Right ventricle myocardium inferior (tissue), 1 donor: ENCODE data around the gene MED25. TPM values are rescaled to one million over a fixed set of nuclear protein-coding genes. Genes with fewer than 3 reads are reported as not detected.
"Not testable (repeated sequence)": the region's sequence is repeated elsewhere in the genome, so short reads cannot be mapped to it uniquely, and the experiment has no call there.

ENCODE experiments used
- ATAC-seq: fragments of 200-7000 bp; cut with Tn5 transposase; one replicate; pipeline ENCODE4 v1.9.1; 2020; ENCODE audit warnings: mild to moderate bottlenecking, moderate library complexity
- DNase-seq: peaks from one replicate; pipeline ENCODE4 v3.0.0; 2021; ENCODE audit errors: missing footprints
- intact Hi-C: fragments of 100-400 bp; cut with DNase I; formaldehyde crosslinking; loops from one replicate; pipeline ENCODE4 v1.11.0; 2022
- total RNA-seq: library from RNA; stranded (reverse); fragmentation: NEBNext Ultra II Directional; extraction: Animal tissue kit (Norgen Biotek cat#: 25700); gene quantifications from one replicate; pipeline ENCODE4 v1.2.1, GENCODE V29; 2021
- donor health status: DM: no; HTN: yes; CAD: no; lungs with severe emphysema.

The MED25 gene
- total RNA-seq, 1 donor from 2014 or later: 70.4 TPM

DNA sequence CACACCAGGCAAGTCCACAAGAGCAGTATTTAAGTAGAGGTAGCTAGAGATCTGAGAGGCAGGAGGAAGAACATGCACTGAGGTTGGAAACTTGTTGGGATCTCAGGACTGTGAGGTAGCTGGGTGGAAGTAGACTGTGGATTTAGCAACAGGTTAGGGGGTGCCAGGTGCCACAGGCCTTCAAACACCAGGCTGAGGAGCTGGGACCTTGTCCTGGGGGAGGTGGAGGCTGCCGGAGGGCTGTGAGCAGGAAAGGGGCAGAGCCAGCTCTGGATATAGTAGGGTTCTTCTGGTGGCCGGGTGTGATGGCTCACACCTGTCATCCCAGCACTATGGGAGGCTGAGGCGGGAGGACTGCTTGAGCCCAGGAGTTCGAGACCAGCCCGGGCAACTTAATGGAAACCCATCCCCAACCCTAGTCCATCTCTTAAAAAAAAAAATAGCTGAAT lies 8.1 kb upstream of the MED25 start:
- DNase-seq (no peak), ATAC-seq (no peak)
- intact Hi-C loops: no loop called here

DNA sequence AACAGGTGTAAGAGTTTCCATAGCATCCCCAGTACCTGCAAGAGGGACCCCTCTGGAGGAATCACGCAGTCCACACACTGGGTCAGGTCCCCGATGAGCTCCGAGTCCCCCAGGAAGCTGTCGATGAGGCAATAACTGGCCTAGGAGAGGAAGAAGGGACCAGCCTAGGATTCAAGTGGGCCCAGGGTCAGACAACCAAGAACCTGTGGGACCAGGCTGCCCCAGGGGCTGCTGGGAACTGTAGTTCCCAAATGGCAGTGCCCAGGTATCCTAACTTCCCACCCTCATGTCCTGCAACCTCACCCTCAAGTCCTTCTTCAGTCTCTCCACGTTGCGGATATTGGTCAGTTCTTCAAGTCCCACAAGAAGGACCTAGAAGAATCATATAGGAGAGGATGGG lies 6.8 kb upstream of the MED25 start:
- DNase-seq: peak; percentile 14
- intact Hi-C loops: no loop called here
- ATAC-seq: no peak

DNA sequence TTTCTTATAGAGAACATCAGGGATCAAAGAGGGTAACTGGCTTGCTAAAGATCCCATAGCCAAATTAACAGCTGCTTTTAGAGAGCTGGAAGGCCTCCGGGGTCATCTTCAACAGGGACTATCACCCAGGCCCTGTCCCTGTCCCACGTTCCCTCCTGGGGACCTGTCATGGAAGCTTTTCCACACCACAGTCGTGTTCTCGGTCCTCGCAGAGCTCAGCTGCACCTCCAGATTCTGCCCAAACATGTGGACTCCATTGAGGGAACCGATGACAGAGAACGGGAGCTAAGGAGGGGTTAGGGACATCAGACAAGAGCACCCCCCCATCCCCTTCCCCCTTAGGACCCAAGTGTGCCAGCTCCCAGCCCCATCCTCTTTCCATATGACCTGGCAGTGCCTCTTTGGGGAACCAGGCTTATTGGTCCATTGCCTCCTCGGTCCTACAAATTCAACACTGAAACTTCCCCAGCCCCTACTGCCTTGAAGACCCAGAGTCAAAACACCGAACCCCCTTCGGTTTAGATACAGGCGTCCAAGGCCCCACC lies 5.6 kb upstream of the MED25 start:
- intact Hi-C loops: loop anchor here (2.0 kb wide), 1 partner anchor 38 kb away; the partner anchor contains the start of gene PTOV1
- peak; percentile 37 for DNase-seq
- no peak for ATAC-seq

DNA sequence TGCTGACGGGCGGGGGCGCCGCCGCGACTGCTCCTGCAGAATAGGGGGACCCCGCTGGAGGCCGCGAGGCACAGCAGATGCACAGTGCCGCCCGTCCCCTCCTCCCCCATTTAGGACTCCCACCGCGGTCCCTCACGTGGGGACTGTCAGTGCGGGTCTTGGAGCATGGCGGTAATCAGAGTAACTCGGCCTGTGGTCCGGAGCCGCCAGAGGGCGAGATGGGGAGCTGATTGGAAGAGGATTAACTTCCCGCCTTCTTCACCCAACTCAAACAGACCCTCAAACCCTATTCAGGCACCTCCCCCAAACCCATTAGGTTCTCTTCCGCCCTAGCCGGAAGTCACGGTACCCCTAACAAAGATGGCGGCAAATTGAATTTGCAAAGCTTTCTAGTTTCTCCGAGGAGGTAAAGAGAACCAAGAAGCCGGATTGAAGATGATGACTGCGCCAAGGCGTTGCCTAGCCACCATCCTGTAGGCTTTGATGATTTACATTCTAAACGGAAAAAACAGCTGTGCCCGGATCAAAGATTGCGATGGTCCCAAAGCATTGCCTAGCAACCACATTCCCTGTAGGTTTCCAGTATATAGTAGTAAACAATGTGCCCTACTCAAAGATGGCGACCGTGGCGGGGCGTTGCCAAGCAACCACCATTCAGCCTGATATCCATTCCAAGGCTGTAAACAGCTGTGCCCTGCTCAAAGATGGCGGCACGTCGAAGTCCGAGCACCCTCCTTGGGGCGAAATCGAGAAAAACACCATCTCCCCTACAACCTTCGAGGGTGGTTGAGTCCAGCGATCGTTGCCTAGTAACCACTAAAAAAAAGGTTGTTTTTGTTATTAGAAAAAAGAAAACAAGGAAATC lies 4.9 kb upstream of the MED25 start, which contains the start of gene FUZ:
Gene FUZ, minus strand, starts transcription at position 296 of the 865 bp plus-strand sequence. Its CDS starts 186 bp downstream, at position 110.
- intact Hi-C loops: loop anchor here (1.0 to 2.0 kb wide), 3 partner anchors 38 to 136 kb away; partner anchors contain the start of genes PRMT1 and PTOV1
- ATAC-seq: peak; percentile 80
- DNase-seq: peak; percentile 99

DNA sequence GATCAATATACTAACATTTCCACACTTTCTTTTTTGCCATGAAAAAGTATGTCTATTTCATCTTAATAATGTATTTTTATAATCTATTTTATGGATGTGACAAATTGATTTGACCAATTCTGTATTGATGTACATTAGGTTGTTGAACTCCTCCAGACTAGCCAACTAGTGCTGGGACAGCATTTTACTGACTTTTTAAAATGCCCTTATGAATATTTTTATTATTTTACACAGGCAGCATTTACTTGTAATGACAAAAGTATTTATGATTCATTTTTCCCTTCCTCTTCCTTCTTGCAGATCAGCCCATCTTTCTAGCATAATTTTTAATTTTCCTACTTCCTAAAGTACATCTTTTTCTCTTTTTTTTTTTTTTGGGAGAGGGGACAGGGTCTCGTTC lies 4.1 kb upstream of the MED25 start:
- ATAC-seq (no peak), DNase-seq (no peak)
- intact Hi-C loops: no loop called here

- intact Hi-C loops: loop anchor here (2.0 kb wide), 1 partner anchor 60 kb away; the partner anchor contains the start of genes AKT1S1 and TBC1D17
- peak; percentile 27 for DNase-seq
- ATAC-seq: no peak
These were observed 1.5 kb upstream of the MED25 start for GRCh38 chr19:49816590-49816989.

- intact Hi-C loops: no loop called here
- DNase-seq (no peak), ATAC-seq (no peak)
These were observed 721 bp downstream of the MED25 start for GRCh38 chr19:49818649-49819370.

DNA sequence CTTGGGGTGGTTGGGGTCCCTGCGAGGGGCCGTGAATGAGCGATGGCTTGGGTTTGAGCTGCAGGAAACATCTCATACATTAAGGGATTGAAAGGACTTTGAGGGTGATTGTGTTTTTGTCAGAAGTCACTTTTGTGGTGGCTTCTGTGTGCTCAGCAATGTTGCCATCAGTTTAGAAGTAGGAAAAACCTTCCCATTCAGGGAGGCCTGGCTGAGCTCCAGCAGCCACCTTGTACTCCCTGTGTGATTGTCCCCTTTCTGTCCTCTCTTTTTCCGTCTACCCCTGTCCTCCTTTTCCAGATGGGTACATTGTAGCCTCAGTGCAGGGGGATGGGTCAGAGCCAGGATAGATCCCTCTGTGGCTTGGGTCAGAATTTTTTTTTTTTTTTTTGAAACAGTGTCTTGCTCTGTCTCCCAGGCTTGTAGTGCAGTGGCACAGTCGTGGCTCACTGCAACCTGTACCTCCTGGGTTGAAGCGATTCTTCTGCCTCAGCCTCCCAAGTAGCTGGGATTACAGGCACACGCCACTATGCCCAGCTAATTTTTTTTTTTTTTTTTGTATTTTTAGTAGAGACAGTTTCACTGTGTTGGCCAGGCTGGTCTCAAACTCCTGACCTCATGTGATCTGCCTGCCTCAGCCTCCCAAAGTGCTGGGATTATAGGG lies 1.5 kb downstream of the MED25 start:
- intact Hi-C loops, DNase-seq, ATAC-seq: not testable (repeated sequence)

DNA sequence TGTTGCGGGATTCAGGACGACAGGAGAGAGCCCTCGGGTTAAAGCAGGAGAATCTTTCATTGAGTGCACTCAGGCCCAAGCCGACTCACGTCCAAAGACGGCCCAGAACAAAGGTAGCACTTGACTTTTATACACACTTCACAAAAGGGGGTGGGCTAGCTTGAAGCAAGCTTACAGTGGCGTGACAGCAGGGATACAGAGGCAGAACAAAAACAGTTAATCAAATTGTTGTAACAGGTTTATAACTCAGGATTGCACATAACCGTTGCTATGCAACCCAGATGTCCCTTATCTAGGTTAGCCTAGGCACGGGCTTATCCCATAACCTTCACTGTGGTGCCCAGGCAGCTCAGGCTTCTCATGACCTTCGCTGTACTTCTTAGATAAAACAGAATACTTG lies 2.0 kb downstream of the MED25 start:
- no peak for DNase-seq
- intact Hi-C loops: no loop called here
- ATAC-seq: peak; percentile 18

GRCh38 chr19:49823472-49823871 lies 5.4 kb downstream of the MED25 start:
- no peak for DNase-seq
- intact Hi-C loops: no loop called here
- ATAC-seq: no peak

DNA sequence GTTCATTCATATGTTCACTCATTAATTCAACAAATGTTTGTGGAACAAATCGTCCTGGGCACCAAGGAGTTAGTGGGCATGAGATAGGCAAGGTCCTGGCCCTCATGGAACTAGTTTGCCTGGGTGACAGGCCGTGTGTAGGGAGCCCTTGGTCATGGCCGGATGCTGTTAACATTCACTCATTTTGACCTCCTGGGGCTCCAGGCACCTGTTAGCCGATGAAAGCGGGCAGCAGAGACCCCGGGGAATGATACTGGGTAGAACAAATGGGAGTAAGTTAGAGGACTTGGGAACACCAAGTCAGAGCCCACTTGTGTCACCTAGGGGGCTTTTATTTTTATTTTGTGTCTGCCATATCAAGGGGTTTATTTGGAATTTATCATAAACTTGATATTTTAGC lies 6.6 kb downstream of the MED25 start:
- intact Hi-C loops: loop anchor here (2.0 kb wide), 1 partner anchor 14 kb away; no protein-coding TSS in a partner anchor
- DNase-seq: no peak

GRCh38 chr19:49827034-49827433 lies 8.9 kb downstream of the MED25 start:
- no peak for ATAC-seq
- DNase-seq: no peak
- intact Hi-C loops: no loop called here

More for the DNA sequence above, 6.6 kb downstream of the MED25 start:
- ATAC-seq: no peak

DNA sequence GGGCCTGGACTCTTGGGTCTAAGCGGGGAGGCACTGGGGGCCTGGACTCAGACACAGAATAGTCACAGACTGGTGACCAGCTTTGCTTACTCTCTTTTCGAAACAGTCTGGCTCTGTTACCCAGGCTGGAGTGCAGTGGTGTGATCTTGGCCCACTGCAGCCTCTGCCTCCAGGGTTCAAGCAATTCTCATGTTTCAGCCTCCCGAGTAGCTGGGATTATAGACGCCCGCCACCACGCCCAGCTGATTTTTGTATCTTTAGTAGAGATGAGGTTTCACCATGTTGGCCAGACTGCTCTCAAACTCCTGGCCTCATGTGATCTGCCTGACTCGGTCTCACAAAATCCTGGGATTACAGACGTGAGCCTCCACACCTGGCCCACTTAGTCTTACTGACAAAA lies 11.1 kb downstream of the MED25 start:
- intact Hi-C loops: no loop called here
- DNase-seq (no peak), ATAC-seq (no peak)

DNA sequence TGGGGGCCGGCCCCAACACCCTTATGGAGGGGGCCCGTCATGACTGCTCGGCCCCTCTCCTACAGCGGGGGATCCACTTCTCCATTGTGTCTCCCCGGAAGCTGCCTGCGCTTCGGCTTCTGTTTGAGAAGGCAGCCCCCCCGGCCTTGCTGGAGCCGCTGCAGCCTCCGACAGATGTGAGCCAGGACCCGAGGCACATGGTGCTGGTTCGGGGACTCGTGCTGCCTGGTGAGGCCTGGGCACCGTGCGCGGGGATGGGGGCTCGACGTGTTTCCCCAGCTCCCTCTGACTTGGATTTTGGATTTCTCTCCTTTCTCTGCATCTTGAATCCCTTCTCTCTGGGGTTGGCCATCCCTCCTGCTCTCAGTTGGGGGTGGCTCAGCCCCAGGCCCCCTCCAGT lies 11.6 kb downstream of the MED25 start:
- DNase-seq: no peak
- ATAC-seq: no peak
- intact Hi-C loops: no loop called here

DNA sequence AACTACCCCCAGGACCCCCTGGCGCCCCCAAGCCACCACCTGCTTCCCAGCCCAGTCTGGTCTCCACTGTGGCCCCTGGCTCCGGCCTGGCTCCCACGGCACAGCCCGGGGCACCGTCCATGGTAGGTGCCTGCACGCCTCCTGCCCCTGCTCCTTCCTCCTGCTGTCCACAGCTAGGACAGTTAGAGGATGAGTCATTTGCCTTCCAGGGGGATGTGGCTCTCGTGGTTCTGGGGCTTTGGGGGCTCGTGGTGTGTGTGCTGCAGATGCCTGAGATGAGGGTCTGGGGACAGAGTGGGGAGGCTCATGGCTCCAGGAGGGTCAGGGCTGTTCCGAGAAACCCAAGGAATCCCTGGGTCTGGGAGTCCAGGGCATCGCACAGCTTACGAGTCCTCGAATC lies 12.7 kb downstream of the MED25 start:
- ATAC-seq: no peak
- no peak for DNase-seq
- intact Hi-C loops: no loop called here

- DNase-seq (no peak), ATAC-seq (no peak)
- intact Hi-C loops: no loop called here
These were observed 13.5 kb downstream of the MED25 start for GRCh38 chr19:49831592-49831991.

GRCh38 chr19:49832556-49832955 lies 14.5 kb downstream of the MED25 start:
- DNase-seq (no peak), ATAC-seq (no peak)
- intact Hi-C loops: no loop called here

DNA sequence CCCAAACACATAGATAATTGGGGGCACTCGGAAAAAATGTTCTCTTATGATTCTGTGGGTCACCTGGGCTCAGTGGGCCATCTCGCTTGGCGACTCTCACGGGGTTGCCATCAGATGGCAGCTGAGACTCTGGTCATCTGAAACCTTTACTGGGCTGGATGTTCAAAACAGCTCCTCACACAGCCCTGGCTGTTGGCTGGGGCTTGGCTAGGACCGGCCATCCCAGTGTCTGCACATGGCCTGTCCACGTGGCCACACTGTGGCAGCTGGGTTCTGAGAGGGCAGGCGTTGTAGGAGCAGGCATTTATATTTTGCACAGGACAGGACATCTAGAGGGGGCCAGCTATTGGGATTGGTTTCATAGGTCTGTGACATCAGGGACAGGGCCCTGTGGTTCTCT lies 15.5 kb downstream of the MED25 start:
- intact Hi-C loops: no loop called here
- DNase-seq (no peak), ATAC-seq (no peak)

GRCh38 chr19:49835562-49835961 lies 17.5 kb downstream of the MED25 start:
- no peak for ATAC-seq
- no peak for DNase-seq
- intact Hi-C loops: no loop called here
